T-helper 2 cell treated with Interferon-gamma antibody and Interleukin-4, amounts not matched to agents 5 μg/mL and 100 μg/mL, for 36 hours (primary cell): Measurements from ENCODE around the gene PARD6G.
A peak's percentile ranks its signal among the peaks of the same experiment; 100 is the strongest.
"Not testable (repeated sequence)": the region's sequence is repeated elsewhere in the genome, so short reads cannot be mapped to it uniquely, and the experiment has no call there.

Experiments used
- DNase-seq: peaks from one replicate; pipeline ENCODE4 v3.0.0; 2021; ENCODE audit warnings: low spot score
- H3K27ac Mint-ChIP-seq: one replicate; pipeline ENCODE4 v1.8.0; 2021; ENCODE audit warnings: mild to moderate bottlenecking, mixed read lengths
- H3K27me3 Mint-ChIP-seq: one replicate; pipeline ENCODE4 v1.8.0; 2021; ENCODE audit warnings: low read depth, mixed read lengths
- H3K36me3 Mint-ChIP-seq: one replicate; pipeline ENCODE4 v1.8.0; 2021; ENCODE audit warnings: low read depth, mixed read lengths
- H3K4me1 Mint-ChIP-seq: one replicate; pipeline ENCODE4 v1.8.0; 2021; ENCODE audit warnings: low read depth, mixed read lengths
- H3K4me3 Mint-ChIP-seq: one replicate; pipeline ENCODE4 v1.8.0; 2022; ENCODE audit warnings: mild to moderate bottlenecking, moderate library complexity, mixed read lengths
- H3K9me3 Mint-ChIP-seq: one replicate; pipeline ENCODE4 v1.8.0; 2021; ENCODE audit warnings: mixed read lengths

The PARD6G gene

GRCh38 chr18:80246445-80247392 is 595 bp downstream of the PARD6G start:
- H3K27me3 Mint-ChIP-seq = peaks cover 59% of the 10 kb centered on the region
- no peaks in the 10 kb centered on the region for H3K4me1 Mint-ChIP-seq
- no peak overlapping the region for H3K4me3 Mint-ChIP-seq
- no peak for DNase-seq
- no peaks in the 10 kb centered on the region for H3K9me3 Mint-ChIP-seq
- no peak overlapping the region for H3K27ac Mint-ChIP-seq
- no peaks in the 10 kb centered on the region for H3K36me3 Mint-ChIP-seq

GRCh38 chr18:80245781-80246444 is 1.4 kb downstream of the PARD6G start:
- H3K27me3 Mint-ChIP-seq = peaks cover 61% of the 10 kb centered on the region
- no peaks in the 10 kb centered on the region for H3K9me3 Mint-ChIP-seq
- H3K4me3 Mint-ChIP-seq = peak overlapping the region; percentile 50
- DNase-seq = no peak
- no peaks in the 10 kb centered on the region for H3K36me3 Mint-ChIP-seq
- H3K4me1 Mint-ChIP-seq = no peaks in the 10 kb centered on the region
- no peak overlapping the region for H3K27ac Mint-ChIP-seq

GRCh38 chr18:80244956-80245730 is 2.2 kb downstream of the PARD6G start:
- no peaks in the 10 kb centered on the region for H3K9me3 Mint-ChIP-seq
- H3K4me3 Mint-ChIP-seq = peak overlapping the region; percentile 50
- H3K27me3 Mint-ChIP-seq = peaks cover 58% of the 10 kb centered on the region
- H3K36me3 Mint-ChIP-seq = no peaks in the 10 kb centered on the region
- H3K27ac Mint-ChIP-seq = no peak overlapping the region
- no peaks in the 10 kb centered on the region for H3K4me1 Mint-ChIP-seq
- DNase-seq = no peak

- Mint-ChIP-seq H3K4me3 (no peak overlapping the region), H3K36me3 (no peaks in the 10 kb centered on the region)
These were observed 3.1 kb downstream of the PARD6G start for GRCh38 chr18:80244167-80244566.

GRCh38 chr18:80243204-80243603 is 4.1 kb downstream of the PARD6G start:
- Mint-ChIP-seq H3K36me3 (no peaks in the 10 kb centered on the region), H3K27me3 (peaks cover 41% of the 10 kb centered on the region), H3K4me1 (no peaks in the 10 kb centered on the region), H3K9me3 (no peaks in the 10 kb centered on the region), H3K27ac (no peak overlapping the region), H3K4me3 (no peak overlapping the region)
- no peak for DNase-seq

More at GRCh38 chr18:80244167-80244566, 3.1 kb downstream of the PARD6G start:
- Mint-ChIP-seq H3K4me1 (no peaks in the 10 kb centered on the region), H3K27ac (no peak overlapping the region), H3K9me3 (no peaks in the 10 kb centered on the region), H3K27me3 (peaks cover 49% of the 10 kb centered on the region)
- no peak for DNase-seq

GRCh38 chr18:80241919-80242777 is 5.2 kb downstream of the PARD6G start:
- H3K4me1 Mint-ChIP-seq = no peaks in the 10 kb centered on the region
- no peaks in the 10 kb centered on the region for H3K36me3 Mint-ChIP-seq
- H3K9me3 Mint-ChIP-seq = no peaks in the 10 kb centered on the region
- no peak overlapping the region for H3K27ac Mint-ChIP-seq
- peaks cover 35% of the 10 kb centered on the region for H3K27me3 Mint-ChIP-seq
- DNase-seq = no peak
- no peak overlapping the region for H3K4me3 Mint-ChIP-seq

- Mint-ChIP-seq H3K27ac (no peak overlapping the region), H3K27me3 (peaks cover 24% of the 10 kb centered on the region), H3K4me1 (no peaks in the 10 kb centered on the region), H3K36me3 (no peaks in the 10 kb centered on the region), H3K9me3 (no peaks in the 10 kb centered on the region), H3K4me3 (no peak overlapping the region)
- DNase-seq = no peak
These were observed 7.5 kb downstream of the PARD6G start for GRCh38 chr18:80239830-80240229.

- Mint-ChIP-seq H3K27me3 (peaks cover 20% of the 10 kb centered on the region), H3K4me3 (no peak overlapping the region), H3K9me3 (no peaks in the 10 kb centered on the region), H3K27ac (no peak overlapping the region), H3K36me3 (no peaks in the 10 kb centered on the region), H3K4me1 (no peaks in the 10 kb centered on the region)
- no peak for DNase-seq
These were observed 8.6 kb downstream of the PARD6G start for GRCh38 chr18:80238651-80239260.

- H3K4me3 Mint-ChIP-seq, H3K9me3 Mint-ChIP-seq, H3K4me1 Mint-ChIP-seq, DNase-seq, H3K27ac Mint-ChIP-seq, H3K36me3 Mint-ChIP-seq: not testable (repeated sequence)
- H3K27me3 Mint-ChIP-seq = peaks cover 11% of the 10 kb centered on the region
These were observed 9.8 kb downstream of the PARD6G start for GRCh38 chr18:80237519-80237918.

GRCh38 chr18:80234398-80234797 is 12.9 kb downstream of the PARD6G start:
- Mint-ChIP-seq H3K36me3 (no peaks in the 10 kb centered on the region), H3K27ac (no peak overlapping the region), H3K27me3 (peaks cover 6% of the 10 kb centered on the region), H3K4me1 (no peaks in the 10 kb centered on the region), H3K4me3 (no peak overlapping the region), H3K9me3 (no peaks in the 10 kb centered on the region)
- no peak for DNase-seq

- H3K27ac Mint-ChIP-seq = no peak overlapping the region
- H3K9me3 Mint-ChIP-seq = no peaks in the 10 kb centered on the region
- no peak for DNase-seq
- no peaks in the 10 kb centered on the region for H3K4me1 Mint-ChIP-seq
- peaks cover 6% of the 10 kb centered on the region for H3K27me3 Mint-ChIP-seq
- no peak overlapping the region for H3K4me3 Mint-ChIP-seq
- no peaks in the 10 kb centered on the region for H3K36me3 Mint-ChIP-seq
These were observed 13.4 kb downstream of the PARD6G start for GRCh38 chr18:80233899-80234298.

- Mint-ChIP-seq H3K9me3 (no peaks in the 10 kb centered on the region), H3K36me3 (no peaks in the 10 kb centered on the region), H3K27me3 (peaks cover 6% of the 10 kb centered on the region), H3K27ac (no peak overlapping the region), H3K4me1 (no peaks in the 10 kb centered on the region), H3K4me3 (no peak overlapping the region)
- no peak for DNase-seq
These were observed 14.0 kb downstream of the PARD6G start for GRCh38 chr18:80233201-80233835.
